WTC11 (cell line): ENCODE results near the gene ARF6.

Experiments
- E2F1 ChIP-seq: sonication (generic); formaldehyde crosslinking; IDR thresholded peaks from 2 replicates; pipeline ENCODE4 v1.8.0; 2022; ENCODE audit warnings: mild to moderate bottlenecking, missing genetic modification reagents
- E2F4 ChIP-seq: sonication (generic); formaldehyde crosslinking; IDR thresholded peaks from 2 replicates; pipeline ENCODE4 v1.8.1; 2022; ENCODE audit warnings: low read depth, mild to moderate bottlenecking, moderate library complexity, missing genetic modification reagents, borderline replicate concordance
- ZBTB21 ChIP-seq: sonication (generic); formaldehyde crosslinking; IDR thresholded peaks from 2 replicates; pipeline ENCODE4 v1.8.1; 2023; ENCODE audit warnings: mild to moderate bottlenecking, missing genetic modification reagents, borderline replicate concordance

DNA sequence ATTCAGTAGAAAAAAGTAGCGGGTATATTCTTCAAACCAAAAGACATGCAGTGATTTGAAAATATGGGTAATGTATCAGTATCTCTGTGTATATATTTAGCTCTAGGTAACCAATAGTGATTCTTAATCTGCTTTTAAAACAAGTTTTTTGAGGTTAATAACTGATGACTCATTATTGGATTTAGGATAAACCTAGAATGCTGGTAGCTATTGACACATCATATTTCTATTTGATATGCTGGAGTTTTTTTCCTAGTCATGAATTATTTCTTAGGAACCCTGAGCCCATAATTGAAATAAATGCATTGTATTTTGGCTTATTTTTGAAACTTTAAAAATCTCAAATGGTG, 15.5 kb downstream of the ARF6 start:
- no peak for TF ChIP-seq ZBTB21 (CRISPR knock-in tag)
- no peak for TF ChIP-seq E2F4 (CRISPR knock-in tag)
- TF ChIP-seq E2F1 (CRISPR knock-in tag) = no peak
